ENCODE measurements around the gene RGL3.

DNA sequence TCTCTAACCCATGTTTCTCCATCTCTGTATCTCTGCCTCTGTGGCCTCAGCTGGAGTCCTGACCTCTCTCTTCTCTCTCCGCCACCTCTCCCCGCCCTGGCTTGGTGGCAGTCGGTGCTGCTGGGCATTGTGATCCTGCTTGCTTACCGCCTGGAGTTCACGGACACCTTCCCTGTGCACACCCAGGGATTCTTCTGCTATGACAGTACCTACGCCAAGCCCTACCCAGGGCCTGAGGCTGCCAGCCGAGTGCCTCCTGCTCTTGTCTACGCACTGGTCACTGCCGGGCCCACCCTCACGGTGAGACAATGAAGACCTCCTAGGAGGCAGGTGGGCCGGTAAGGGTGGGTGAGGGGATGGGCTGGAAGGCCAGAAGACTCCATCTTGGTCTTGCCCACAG lies 59.7 kb downstream of the RGL3 start:
- TF ChIP-seq CEBPB (tag; IDR thresholded peaks at IDR 0.05) (no peak), YY1 (IDR thresholded peaks at IDR 0.05; ENCODE audit: borderline replicate concordance in 1 of 3, control insufficient read depth in 1 of 3, extremely low read depth in 1 of 3, insufficient read depth in 3 of 3, insufficient read length in 1 of 3, insufficient replicate concordance in 2 of 3, low read depth in 1 of 3, low read length in 2 of 3) (no peak)
